Activated CD8-positive, alpha-beta memory T cell treated with anti-CD3 and anti-CD28 coated beads for 1 hour (primary cell): ENCODE data around the gene DYNLRB2.
A peak's percentile ranks its signal among the peaks of the same experiment; 100 is the strongest.

Experiments used
- DNase-seq, 2 donors: peaks; one replicate each; pipeline ENCODE4 v3.0.0-alpha.2; 2020; ENCODE audit warnings: low read depth in 1 of 2; ENCODE audit errors: extremely low read depth in 1 of 2

DYNLRB2 gene

GRCh38 chr16:80547145-80547544 lies 6.4 kb downstream of the DYNLRB2 start:
- no peak for DNase-seq

DNA sequence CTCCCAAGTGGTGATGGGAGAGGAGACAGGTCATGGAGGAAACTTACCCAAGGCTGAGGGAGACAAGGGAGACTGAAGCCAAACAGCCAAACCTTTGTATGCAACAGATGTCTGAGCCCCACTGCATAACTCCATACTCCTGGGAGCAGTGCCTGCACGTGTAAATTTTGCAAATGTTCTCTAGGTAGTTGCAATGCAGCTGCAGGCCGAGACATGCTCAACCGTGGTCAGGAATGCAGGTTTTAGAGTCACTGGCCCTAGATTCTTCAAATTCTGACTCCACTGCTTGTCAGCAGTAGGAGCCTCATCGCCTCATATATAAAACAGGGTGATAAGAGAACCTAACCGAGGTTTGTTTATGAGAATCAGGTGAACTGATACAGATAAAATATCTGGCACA lies 11.5 kb downstream of the DYNLRB2 start:
- DNase-seq: no peak

GRCh38 chr16:80554033-80554432 lies 13.2 kb downstream of the DYNLRB2 start:
- no peak for DNase-seq

- no peak for DNase-seq
Measured at GRCh38 chr16:80556481-80556880, 15.7 kb downstream of the DYNLRB2 start.

GRCh38 chr16:80557037-80557436 lies 16.2 kb downstream of the DYNLRB2 start:
- no peak for DNase-seq

DNA sequence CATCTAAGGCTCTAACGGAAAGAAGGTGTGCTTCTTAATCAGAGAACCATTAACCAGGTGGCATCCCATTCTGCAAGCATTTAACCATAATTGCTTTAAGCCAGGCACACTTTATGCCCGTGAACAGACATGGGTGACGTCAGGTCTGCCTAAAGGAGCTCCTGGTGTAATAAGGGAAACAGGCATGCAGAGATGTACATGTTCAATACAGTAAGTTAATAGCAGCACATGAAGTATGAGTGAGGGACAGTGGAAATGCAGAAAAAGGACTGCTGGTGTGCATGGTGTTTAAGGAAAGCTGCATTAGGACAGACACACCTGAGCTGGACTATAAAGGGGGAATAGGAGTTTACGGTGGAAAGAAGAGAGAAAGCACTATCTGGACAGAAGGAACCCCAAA lies 18.6 kb downstream of the DYNLRB2 start:
- DNase-seq: no peak

DNA sequence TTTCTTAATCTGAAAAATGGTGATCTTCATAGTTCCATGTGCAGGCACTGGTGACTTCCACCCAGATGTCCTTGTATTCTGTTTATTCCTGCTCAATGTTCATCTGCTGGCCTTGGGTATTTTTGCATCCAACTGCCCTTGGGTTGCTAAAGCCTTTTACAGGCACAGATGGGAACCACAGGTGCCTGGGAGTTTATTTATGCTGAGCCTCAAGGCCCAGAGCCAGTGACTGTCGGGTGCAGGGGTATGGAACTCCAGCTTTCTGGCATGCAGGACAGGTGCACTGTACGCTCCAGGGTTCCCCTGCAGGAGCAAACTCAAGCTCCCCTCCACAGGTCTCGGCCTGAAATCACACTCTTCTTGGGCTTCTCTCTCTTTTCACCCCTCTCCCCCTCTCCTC lies 22.3 kb downstream of the DYNLRB2 start:
- no peak for DNase-seq

DNA sequence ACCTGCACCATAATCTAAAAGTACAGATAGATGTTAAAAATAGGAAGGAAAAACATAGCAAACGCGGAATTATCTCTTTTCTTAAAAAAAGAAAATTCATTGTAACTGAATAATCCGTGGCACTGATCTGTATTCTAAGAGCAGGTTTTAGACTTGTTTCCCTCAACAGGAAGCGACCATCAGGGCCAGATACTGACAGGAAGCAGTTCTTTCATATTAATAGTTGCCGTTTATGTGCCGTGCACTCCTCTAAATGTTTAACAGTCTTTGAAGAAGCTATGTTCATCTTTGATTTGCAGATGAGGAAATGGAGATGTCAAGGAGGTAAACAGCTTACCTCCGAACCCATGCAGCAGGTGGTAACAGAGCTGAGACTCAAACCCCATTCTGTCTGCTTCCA lies 23.6 kb downstream of the DYNLRB2 start:
- no peak for DNase-seq

DNA sequence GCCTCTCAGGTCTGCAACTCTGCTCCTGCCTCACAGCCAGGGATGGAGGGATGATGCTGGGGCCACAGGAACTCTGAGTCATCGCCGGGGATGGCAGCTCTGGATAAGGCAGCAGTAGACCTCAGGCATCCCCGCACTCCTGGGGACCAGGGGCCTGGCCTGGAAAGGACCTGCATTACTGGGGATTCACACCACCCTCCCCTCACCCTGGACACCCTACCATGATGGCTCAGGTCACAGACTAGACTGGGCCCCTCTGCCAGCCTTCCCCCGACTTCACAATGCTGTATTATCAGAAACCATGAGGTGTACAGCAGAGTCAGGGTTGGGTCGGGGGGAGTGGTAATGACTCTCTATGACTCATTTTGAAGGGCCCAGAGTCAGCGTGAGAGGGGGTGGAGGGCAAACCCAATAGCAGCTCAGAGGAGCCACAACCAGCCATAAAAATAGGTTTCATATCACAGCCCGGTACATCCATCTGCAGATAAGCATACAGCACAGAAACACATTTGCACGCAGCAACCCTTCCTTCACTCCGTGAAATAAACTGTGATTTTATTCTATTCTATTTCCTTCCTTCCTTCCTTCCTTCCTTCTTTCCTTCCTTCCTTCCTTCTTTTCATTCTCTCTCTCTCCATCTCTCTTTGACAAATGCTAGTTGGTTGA lies 28.8 kb downstream of the DYNLRB2 start:
- peak in 1 of 2 donors; percentile 12 for DNase-seq

DNA sequence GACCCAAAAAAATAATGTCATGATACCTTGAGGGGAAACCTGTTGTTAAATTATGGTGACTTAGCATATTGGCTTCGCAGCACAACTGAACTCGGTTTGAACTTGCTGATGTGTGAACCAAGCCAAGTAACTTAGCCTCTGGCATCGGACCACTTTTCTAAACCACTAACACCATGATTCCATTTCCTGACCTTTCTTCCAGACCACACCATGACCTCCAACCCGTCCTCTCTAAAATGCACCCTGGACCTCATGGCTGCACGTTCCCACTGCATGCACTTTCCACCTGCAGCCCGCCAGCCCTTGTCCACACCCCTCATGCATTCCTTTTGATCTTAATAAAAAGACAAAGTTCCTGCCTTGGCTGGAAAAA lies 29.3 kb downstream of the DYNLRB2 start:
- DNase-seq: no peak

GRCh38 chr16:80573700-80574120 lies 32.9 kb downstream of the DYNLRB2 start:
- DNase-seq: no peak

DNA sequence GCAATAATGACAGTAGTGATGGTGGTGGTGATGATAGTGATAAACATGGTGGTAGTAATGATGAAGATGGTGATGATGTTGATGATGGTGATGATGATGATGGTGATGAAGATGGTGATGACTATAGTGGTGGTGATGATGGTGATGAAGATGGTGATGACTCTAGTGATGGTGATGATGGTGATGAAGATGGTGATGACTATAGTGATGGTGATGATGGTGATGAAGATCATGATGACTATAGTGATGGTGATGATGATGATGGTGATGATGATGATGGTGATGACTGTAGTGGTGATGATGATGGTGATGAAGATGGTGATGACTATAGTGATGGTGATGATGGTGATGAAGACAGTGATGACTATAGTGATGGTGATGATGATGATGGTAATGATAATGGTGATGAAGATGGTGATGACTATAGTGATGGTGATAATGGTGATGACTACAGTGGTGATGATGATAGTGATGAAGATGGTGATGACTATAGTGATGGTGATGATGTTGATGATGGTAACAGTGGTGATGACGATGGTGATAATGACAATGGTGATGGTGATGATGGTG lies 35.6 kb downstream of the DYNLRB2 start:
- DNase-seq: no peak

- no peak for DNase-seq
Measured at GRCh38 chr16:80577485-80578280, 36.9 kb downstream of the DYNLRB2 start.

GRCh38 chr16:80580109-80580832 lies 39.5 kb downstream of the DYNLRB2 start:
- peak in 1 of 2 donors; percentile 25 for DNase-seq

DNA sequence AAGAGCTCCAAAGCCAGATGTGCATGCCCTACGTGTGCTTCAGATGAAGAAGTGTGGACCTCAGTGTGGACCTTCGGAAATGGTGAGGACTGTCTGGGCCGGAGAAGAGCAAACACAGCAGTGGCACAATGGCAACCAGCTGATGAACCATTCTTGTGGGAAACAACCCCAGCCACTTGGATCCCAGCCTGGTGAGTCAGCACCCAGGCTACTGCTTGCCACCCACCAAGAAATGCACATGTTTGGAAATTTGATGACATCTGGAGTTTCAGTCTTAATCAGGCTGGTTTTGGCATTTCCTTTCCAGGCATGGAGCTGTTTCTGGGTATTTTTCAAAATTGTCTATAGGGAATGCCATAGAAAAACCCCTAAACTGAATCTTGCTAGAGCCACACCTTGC lies 42.7 kb downstream of the DYNLRB2 start:
- DNase-seq: no peak

DNA sequence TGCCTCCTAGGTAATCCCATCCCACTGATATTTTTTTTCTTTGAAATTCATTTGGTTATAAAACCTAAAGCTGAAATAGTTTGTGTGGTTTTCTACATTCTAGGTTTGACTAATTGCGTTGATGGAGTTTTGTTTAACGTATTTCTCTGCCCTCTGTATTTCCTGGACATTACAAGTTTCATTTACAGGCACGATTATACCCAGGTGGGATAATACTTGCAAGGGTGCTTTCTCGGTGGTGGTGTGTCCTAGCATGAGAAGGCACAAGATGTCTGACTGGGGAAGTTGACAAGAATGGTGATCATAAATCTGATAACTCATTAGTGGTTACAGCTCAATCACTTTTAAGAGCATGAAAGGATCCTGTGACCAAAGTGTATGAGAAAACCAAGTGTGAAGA lies 45.0 kb downstream of the DYNLRB2 start:
- DNase-seq: no peak

- no peak for DNase-seq
Measured at GRCh38 chr16:80586476-80586875, 45.7 kb downstream of the DYNLRB2 start.

DNA sequence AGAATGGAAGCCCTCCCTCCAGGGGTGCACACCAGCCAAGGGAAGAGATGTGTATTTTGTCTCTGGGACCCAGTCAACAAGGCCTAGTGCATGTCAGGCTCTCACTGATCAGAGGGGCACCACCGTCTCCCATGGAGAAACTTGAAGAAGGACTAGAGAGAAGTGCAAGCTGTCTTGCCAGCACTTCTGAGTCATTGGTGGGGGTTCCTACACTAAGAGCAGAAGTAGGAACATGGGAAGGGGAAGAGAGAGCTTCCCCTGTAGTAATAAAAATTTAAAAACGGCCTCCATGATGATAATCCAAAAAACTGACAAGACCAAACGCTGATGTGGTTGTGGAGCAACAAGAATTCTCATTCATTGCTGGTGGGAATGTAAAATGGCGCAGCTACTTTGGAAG lies 46.3 kb downstream of the DYNLRB2 start:
- no peak for DNase-seq

DNA sequence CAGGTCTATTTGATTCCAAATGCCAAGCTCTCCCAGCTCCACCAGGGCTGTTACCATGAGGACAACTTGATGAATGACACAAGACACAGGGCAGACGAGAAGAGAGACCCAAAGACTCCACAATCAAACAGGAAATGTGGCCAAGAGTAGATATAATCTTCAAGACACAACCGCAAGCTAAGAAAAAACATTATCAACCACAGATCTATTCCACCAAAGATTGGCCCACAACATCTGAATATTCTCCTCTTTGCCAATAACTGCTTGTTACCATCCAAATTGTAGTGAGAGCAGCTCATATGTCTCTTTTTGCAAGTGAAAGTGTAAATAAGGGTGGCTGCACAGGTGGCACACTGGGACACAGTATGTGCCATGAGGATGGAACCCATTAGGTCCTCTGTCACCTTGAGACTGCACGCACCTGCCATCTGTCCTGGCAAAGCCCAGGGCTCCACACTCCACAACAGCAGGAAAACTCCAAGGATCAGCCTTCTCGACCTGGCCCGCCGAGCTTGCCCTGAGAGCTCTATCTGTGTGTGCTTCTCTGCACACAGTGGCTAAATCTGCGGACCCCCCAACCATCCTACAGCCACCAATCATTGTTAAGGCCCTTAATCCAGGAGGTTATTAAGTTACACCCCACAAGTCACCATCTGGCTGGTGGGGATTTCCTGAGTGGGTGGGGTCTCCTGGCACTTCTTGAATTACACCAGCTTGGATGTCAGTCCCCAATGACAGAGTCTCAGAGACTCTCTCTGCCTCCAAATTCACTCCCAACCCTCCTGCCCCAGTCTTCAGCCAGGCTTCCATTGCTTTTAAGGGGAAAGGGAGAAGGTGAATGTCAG lies 50.5 kb downstream of the DYNLRB2 start:
- DNase-seq: no peak

DNA sequence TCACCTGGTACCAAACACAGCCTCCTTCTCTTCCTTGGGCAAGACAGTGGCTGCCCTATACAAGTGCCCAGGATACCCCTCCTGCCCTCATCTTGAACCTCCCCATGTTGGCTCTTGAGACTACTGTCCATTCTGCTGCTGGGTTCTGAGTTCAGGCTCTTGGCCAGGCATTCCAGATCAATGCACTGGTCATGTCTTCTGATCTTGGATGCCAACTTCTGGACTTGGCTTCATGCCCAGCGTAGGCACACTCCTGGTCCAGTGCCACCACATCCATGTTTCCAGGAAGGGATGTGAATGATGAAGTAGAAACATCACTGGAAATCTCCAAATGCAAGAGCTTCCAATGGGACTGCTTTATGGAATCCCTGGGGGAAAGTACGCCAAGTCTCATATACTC lies 51.5 kb downstream of the DYNLRB2 start:
- DNase-seq: no peak

GRCh38 chr16:80594756-80595155 lies 54.0 kb downstream of the DYNLRB2 start:
- no peak for DNase-seq
